PC-9 (cell line): ENCODE results near the gene LDLRAD3. TPM values are rescaled to one million over a fixed set of nuclear protein-coding genes. Genes with fewer than 3 reads are reported as not detected.

Experiments
- BruUV-seq: library from RNA; stranded (reverse); fragments of 400-500 nt; replicated peaks from 2 replicates; lab custom pipeline; 2021; lab: Mats Ljungman, UMichigan
- CTCF ChIA-PET: fragments of 300-600 bp; sonication (Branson Sonifier 250); formaldehyde crosslinking; loops from one replicate; lab custom pipeline; 2022; ENCODE audit warnings: antibody characterized with exemption; lab: Charles Lee
- POLR2A ChIA-PET: fragments of 300-600 bp; sonication (Branson Sonifier 250); formaldehyde crosslinking; loops from one replicate; lab custom pipeline; 2022; ENCODE audit warnings: antibody characterized with exemption; ENCODE audit not compliant: unreplicated experiment; lab: Charles Lee
- DNase-seq, 2 experiments: peaks; one replicate each; pipeline versions ENCODE4 v3.0.0 to v3.0.0-alpha.2; 2015 to 2022; ENCODE audit warnings: mixed read lengths in 1 of 2
- H2AFZ ChIP-seq: fragments of 200-600 bp; sonication (generic); 2 replicates; pipeline ENCODE4 v1.8.1; 2017; ENCODE audit warnings: antibody characterized with exemption
- H3F3A ChIP-seq: fragments of 200-600 bp; sonication (generic); 2 replicates; pipeline ENCODE4 v1.8.1; 2017; ENCODE audit warnings: antibody characterized with exemption, mild to moderate bottlenecking, low read depth; ENCODE audit not compliant: insufficient read depth
- H3K27ac ChIP-seq: fragments of 200-600 bp; sonication (generic); 2 replicates; pipeline ENCODE4 v1.6.1; 2016; ENCODE audit warnings: mixed run types
- H3K27me3 ChIP-seq: fragments of 200-600 bp; sonication (generic); 2 replicates; pipeline ENCODE4 v1.6.1; 2016; ENCODE audit warnings: low read depth, mixed run types; ENCODE audit not compliant: insufficient read depth
- H3K36me3 ChIP-seq: fragments of 200-600 bp; sonication (generic); 2 replicates; pipeline ENCODE4 v1.6.1; 2016; ENCODE audit warnings: low read depth, mixed run types
- H3K4me1 ChIP-seq: fragments of 200-600 bp; sonication (generic); replicated peaks from 2 replicates; pipeline ENCODE4 v1.6.1; 2016; ENCODE audit warnings: mixed run types; ENCODE audit not compliant: insufficient read depth
- H3K4me2 ChIP-seq: fragments of 200-600 bp; sonication (generic); 2 replicates; pipeline ENCODE4 v1.6.1; 2017; ENCODE audit warnings: mixed run types
- H3K4me3 ChIP-seq: fragments of 200-600 bp; sonication (generic); 2 replicates; pipeline ENCODE4 v1.6.1; 2016; ENCODE audit warnings: mixed run types
- H3K79me2 ChIP-seq: fragments of 200-600 bp; sonication (generic); 2 replicates; pipeline ENCODE4 v1.6.1; 2017; ENCODE audit warnings: low read depth, mixed run types
- H3K9me2 ChIP-seq: fragments of 200-600 bp; sonication (generic); 2 replicates; pipeline ENCODE4 v1.8.1; 2017; ENCODE audit warnings: mild to moderate bottlenecking; ENCODE audit not compliant: insufficient read depth
- H3K9me3 ChIP-seq: fragments of 200-600 bp; sonication (generic); 2 replicates; pipeline ENCODE4 v1.8.1; 2016; ENCODE audit warnings: low read depth; ENCODE audit not compliant: insufficient read depth
- H4K20me1 ChIP-seq: fragments of 200-600 bp; sonication (generic); 2 replicates; pipeline ENCODE4 v1.8.1; 2017; ENCODE audit not compliant: insufficient read depth
- CTCF ChIP-seq: fragments of 200-600 bp; sonication (generic); conservative IDR thresholded peaks from 2 replicates; pipeline ENCODE4 v1.6.1; 2017; ENCODE audit warnings: mixed run types, antibody characterized with exemption, mild to moderate bottlenecking, moderate library complexity
- EZH2 ChIP-seq: fragments of 200-600 bp; sonication (generic); IDR thresholded peaks from 2 replicates; pipeline ENCODE4 v1.8.0; 2017; ENCODE audit warnings: antibody characterized with exemption, low read depth
- intact Hi-C: fragments of 100-400 bp; cut with micrococcal nuclease; formaldehyde crosslinking; loops from one replicate; pipeline ENCODE4 v1.10.0; 2022; ENCODE audit not compliant: unreplicated experiment
- total RNA-seq: library from RNA; stranded (reverse); gene quantifications from 2 replicates; pipeline ENCODE4 v1.2.3, GENCODE V29; 2021

Gene LDLRAD3
- total RNA-seq, 1 experiment from 2014 or later = 15.9 TPM

- no peaks in the 10 kb centered on the region; the same call in 1 of the 2 replicates for H4K20me1 ChIP-seq
- H3F3A ChIP-seq = no peaks in the 10 kb centered on the region
- no peak overlapping the region for H3K4me2 ChIP-seq
- H3K27ac ChIP-seq = no peak overlapping the region
- no peak for TF ChIP-seq CTCF
- TF ChIP-seq EZH2 = no peak
- H3K36me3 ChIP-seq = 0 out of 2 replicates have a peak, but pooled peaks cover 3% of the 10 kb centered on the region
- ChIA-PET CTCF (no interaction called here), POLR2A (no interaction called here)
- DNase-seq = no peak
- no peak overlapping the region for H2AFZ ChIP-seq
- intact Hi-C loops = no loop called here
- H3K9me2 ChIP-seq = no peaks in the 10 kb centered on the region
- H3K79me2 ChIP-seq = no peaks in the 10 kb centered on the region
- H3K4me3 ChIP-seq = no peak overlapping the region
- BruUV-seq = no TSS peak
- H3K9me3 ChIP-seq = no peaks in the 10 kb centered on the region
- H3K27me3 ChIP-seq = no peaks in the 10 kb centered on the region
- no peaks in the 10 kb centered on the region for H3K4me1 ChIP-seq
Measured at GRCh38 chr11:36191941-36192340, 248.1 kb downstream of the LDLRAD3 start.

DNA sequence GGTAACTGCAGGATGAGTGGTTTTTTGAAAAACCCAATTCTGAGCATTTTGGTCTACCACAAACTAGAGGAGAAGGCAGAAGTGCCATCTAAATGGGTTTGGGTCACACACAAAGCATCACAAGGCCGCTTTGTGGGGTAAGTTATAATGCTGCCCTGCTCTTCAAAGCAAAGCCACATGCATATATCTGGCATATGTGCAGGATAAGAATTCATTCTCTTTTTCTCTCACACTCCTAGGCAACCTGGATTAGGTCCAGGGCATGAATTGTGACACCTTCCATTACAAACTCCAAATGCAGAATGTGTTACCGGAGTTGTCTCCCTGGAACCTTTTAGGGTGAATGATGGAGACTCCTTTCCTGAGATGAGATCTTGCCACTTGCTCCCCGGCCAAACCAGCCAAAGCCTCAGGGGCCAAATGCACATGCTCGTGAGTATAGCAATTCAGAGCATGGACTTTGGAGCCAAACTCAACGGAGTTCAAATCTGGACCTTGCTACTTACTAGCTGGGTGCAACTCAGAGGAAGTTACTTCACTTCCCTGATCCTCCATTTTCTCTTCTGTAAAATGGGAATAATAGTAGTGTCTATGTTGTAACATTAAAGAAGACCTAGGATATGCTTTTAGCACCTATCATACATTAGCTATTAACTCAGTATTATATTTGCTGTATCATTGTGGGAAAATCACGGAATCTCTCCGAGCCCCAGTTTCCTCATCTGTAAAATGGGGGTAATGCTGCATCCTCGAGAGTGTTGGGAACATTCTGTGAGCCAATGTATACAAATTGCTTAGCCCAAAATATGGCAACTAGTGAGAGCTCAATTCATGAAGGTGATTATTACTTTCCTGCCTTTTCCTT, 248.8 kb downstream of the LDLRAD3 start:
- ChIA-PET CTCF (no interaction called here), POLR2A (no interaction called here)
- H3K9me3 ChIP-seq = no peaks in the 10 kb centered on the region
- no peak overlapping the region for H3K27ac ChIP-seq
- no peaks in the 10 kb centered on the region for H3K4me1 ChIP-seq
- 0 out of 2 replicates have a peak, but pooled peaks cover 3% of the 10 kb centered on the region for H3K36me3 ChIP-seq
- H3K4me3 ChIP-seq = no peak overlapping the region
- DNase-seq = no peak
- no peaks in the 10 kb centered on the region for H3K27me3 ChIP-seq
- no peaks in the 10 kb centered on the region for H3K79me2 ChIP-seq
- H3F3A ChIP-seq = no peaks in the 10 kb centered on the region
- no peaks in the 10 kb centered on the region; the same call in 1 of the 2 replicates for H4K20me1 ChIP-seq
- no peaks in the 10 kb centered on the region for H3K9me2 ChIP-seq
- BruUV-seq = no TSS peak
- H3K4me2 ChIP-seq = no peak overlapping the region
- no peak overlapping the region for H2AFZ ChIP-seq
- TF ChIP-seq EZH2 = no peak
- no peak for TF ChIP-seq CTCF
- intact Hi-C loops = no loop called here

DNA sequence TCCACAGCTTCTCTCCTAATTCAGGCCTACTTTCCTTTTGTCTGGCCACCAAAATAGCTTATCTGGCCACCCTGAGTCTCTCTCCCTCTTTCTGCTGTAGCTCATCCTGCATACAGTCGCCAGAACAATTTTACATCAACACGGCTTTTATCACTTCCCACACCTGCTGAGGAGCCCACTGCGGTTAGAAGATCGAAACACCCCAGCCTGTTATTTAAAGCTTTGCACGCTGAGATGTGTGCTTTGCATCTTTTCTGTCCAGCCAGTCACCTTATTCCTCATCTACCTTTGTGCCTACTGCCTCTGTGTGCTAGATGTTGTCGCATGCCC, 249.4 kb downstream of the LDLRAD3 start:
- intact Hi-C loops = no loop called here
- Histone ChIP-seq H3K27ac (no peak overlapping the region), H3K79me2 (no peaks in the 10 kb centered on the region), H3F3A (no peaks in the 10 kb centered on the region), H3K9me3 (no peaks in the 10 kb centered on the region), H3K27me3 (no peaks in the 10 kb centered on the region), H3K9me2 (no peaks in the 10 kb centered on the region), H4K20me1 (no peaks in the 10 kb centered on the region; the same call in 1 of the 2 replicates), H2AFZ (no peak overlapping the region), H3K36me3 (0 out of 2 replicates have a peak, but pooled peaks cover 3% of the 10 kb centered on the region), H3K4me1 (no peaks in the 10 kb centered on the region), H3K4me3 (no peak overlapping the region), H3K4me2 (no peak overlapping the region)
- CTCF ChIA-PET = no interaction called here
- POLR2A ChIA-PET = no interaction called here
- DNase-seq = no peak
- TF ChIP-seq EZH2 (no peak), CTCF (no peak)
- no TSS peak for BruUV-seq
